Fibroblast of lung (primary cell): ENCODE measurements around the gene FER. TPM values are rescaled to one million over a fixed set of nuclear protein-coding genes. Genes with fewer than 3 reads are reported as not detected.

Experiments used
- DNase-seq, 2 donors: peaks; one replicate each; pipeline versions ENCODE4 v3.0.0 to v3.0.0-alpha.2; 2010; ENCODE audit warnings: low read depth in 2 of 2
- H2AFZ ChIP-seq: 2 replicates; pipeline ENCODE4 v1.5.1; 2012; ENCODE audit warnings: low read length, control low read depth, inconsistent platforms
- H3K27ac ChIP-seq: 2 replicates; pipeline ENCODE4 v1.5.1; 2011; ENCODE audit warnings: low read length, control low read depth; ENCODE audit not compliant: insufficient read depth
- H3K27me3 ChIP-seq: 2 replicates; pipeline ENCODE4 v1.5.1; 2011; ENCODE audit warnings: mild to moderate bottlenecking, low read length; ENCODE audit not compliant: control insufficient read depth, insufficient read depth
- H3K36me3 ChIP-seq: 2 replicates; pipeline ENCODE4 v1.5.1; 2011; ENCODE audit warnings: low read length; ENCODE audit not compliant: control insufficient read depth, insufficient read depth
- H3K4me1 ChIP-seq: 2 replicates; pipeline ENCODE4 v1.5.1; 2011; ENCODE audit warnings: low read length; ENCODE audit not compliant: control insufficient read depth, insufficient read depth; ENCODE audit errors: extremely low read depth
- H3K4me2 ChIP-seq: 2 replicates; pipeline ENCODE4 v1.5.1; 2011; ENCODE audit warnings: low read length, control low read depth; ENCODE audit not compliant: insufficient read depth; ENCODE audit errors: extremely low read depth
- H3K4me3 ChIP-seq, 4 experiments: fragments of 200-600 bp in 1 of 4; sonication (generic) in 1 of 4; replicated peaks in 1 of 4; 2 replicates each; pipeline ENCODE4 v1.5.1; 2011 to 2016; ENCODE audit warnings: low read length in 4 of 4, low read depth in 3 of 4, mild to moderate bottlenecking in 3 of 4, control low read depth in 2 of 4, inconsistent platforms in 1 of 4, mixed read lengths in 1 of 4; ENCODE audit not compliant: insufficient read depth in 1 of 4; ENCODE audit errors: control extremely low read depth in 1 of 4
- H3K79me2 ChIP-seq: 2 replicates; pipeline ENCODE4 v1.5.1; 2012; ENCODE audit warnings: mild to moderate bottlenecking, low read length, inconsistent platforms; ENCODE audit not compliant: control insufficient read depth, insufficient read depth
- H3K9ac ChIP-seq: 2 replicates; pipeline ENCODE4 v1.5.1; 2011; ENCODE audit warnings: mild to moderate bottlenecking, low read length, control low read depth; ENCODE audit not compliant: insufficient read depth
- H3K9me3 ChIP-seq: 2 replicates; pipeline ENCODE4 v1.5.1; 2012; ENCODE audit warnings: low read depth, low read length; ENCODE audit not compliant: control insufficient read depth, insufficient read depth
- H4K20me1 ChIP-seq: 2 replicates; pipeline ENCODE4 v1.5.1; 2011; ENCODE audit warnings: low read length; ENCODE audit not compliant: control insufficient read depth, insufficient read depth; ENCODE audit errors: extremely low read depth
- EZH2 ChIP-seq: IDR thresholded peaks from 2 replicates; pipeline ENCODE4 v1.5.1; 2012; ENCODE audit warnings: low read length, control low read depth, mild to moderate bottlenecking; ENCODE audit errors: missing control alignments
- polyA plus RNA-seq, 2 donors: library from polyadenylated mRNA; depleted of rRNA in 1 of 2; stranded (reverse) in 1 of 2; unstranded in 1 of 2; fragments of >200 nt; gene quantifications; 2 replicates each; pipeline ENCODE4 v1.2.1, GENCODE V29; 2011 to 2012; ENCODE audit warnings: missing spikeins in 1 of 2
- total RNA-seq: library from RNA; depleted of rRNA; stranded (reverse); fragments of >200 nt; gene quantifications from 2 replicates; pipeline ENCODE4 v1.2.1, GENCODE V29; 2014
- TF ChIP-seq, protein P1 (sequence below), 2 donors: IDR thresholded peaks in 1 of 2; conservative IDR thresholded peaks in 1 of 2; 1 replicate in 1 of 2; 2 replicates in 1 of 2; pipeline ENCODE4 v1.5.1; 2011 to 2012; ENCODE audit warnings: low read length in 2 of 2, control low read depth in 1 of 2, inconsistent platforms in 1 of 2, low read depth in 1 of 2, mild to moderate bottlenecking in 1 of 2

Gene FER
- total and polyA plus RNA-seq, 2 donors (not counting 1 experiment from before 2014, with no cell fraction given): 12.2 to 21.3 TPM

GRCh38 chr5:108941746-108942145, 194.0 kb downstream of the FER start:
- H3K9me3 ChIP-seq: no peaks in the 10 kb centered on the region
- no peak overlapping the region for H3K27ac ChIP-seq
- H3K79me2 ChIP-seq: no peaks in the 10 kb centered on the region
- H2AFZ ChIP-seq: no peak overlapping the region
- no peaks in the 10 kb centered on the region for H3K27me3 ChIP-seq
- DNase-seq: no peak
- no peaks in the 10 kb centered on the region for H3K4me1 ChIP-seq
- H3K36me3 ChIP-seq: no peaks in the 10 kb centered on the region
- no peak overlapping the region for H3K4me3 ChIP-seq
- H4K20me1 ChIP-seq: no peaks in the 10 kb centered on the region
- TF ChIP-seq, protein P1, sequence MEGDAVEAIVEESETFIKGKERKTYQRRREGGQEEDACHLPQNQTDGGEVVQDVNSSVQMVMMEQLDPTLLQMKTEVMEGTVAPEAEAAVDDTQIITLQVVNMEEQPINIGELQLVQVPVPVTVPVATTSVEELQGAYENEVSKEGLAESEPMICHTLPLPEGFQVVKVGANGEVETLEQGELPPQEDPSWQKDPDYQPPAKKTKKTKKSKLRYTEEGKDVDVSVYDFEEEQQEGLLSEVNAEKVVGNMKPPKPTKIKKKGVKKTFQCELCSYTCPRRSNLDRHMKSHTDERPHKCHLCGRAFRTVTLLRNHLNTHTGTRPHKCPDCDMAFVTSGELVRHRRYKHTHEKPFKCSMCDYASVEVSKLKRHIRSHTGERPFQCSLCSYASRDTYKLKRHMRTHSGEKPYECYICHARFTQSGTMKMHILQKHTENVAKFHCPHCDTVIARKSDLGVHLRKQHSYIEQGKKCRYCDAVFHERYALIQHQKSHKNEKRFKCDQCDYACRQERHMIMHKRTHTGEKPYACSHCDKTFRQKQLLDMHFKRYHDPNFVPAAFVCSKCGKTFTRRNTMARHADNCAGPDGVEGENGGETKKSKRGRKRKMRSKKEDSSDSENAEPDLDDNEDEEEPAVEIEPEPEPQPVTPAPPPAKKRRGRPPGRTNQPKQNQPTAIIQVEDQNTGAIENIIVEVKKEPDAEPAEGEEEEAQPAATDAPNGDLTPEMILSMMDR (conservative IDR thresholded peaks at IDR 0.05 in 1 of 2, IDR thresholded peaks at IDR 0.05 in 1 of 2; ENCODE audit: low read depth in 1 of 2, low read length in 2 of 2): no peak
- H3K4me2 ChIP-seq: no peak overlapping the region
- H3K9ac ChIP-seq: no peak overlapping the region

DNA sequence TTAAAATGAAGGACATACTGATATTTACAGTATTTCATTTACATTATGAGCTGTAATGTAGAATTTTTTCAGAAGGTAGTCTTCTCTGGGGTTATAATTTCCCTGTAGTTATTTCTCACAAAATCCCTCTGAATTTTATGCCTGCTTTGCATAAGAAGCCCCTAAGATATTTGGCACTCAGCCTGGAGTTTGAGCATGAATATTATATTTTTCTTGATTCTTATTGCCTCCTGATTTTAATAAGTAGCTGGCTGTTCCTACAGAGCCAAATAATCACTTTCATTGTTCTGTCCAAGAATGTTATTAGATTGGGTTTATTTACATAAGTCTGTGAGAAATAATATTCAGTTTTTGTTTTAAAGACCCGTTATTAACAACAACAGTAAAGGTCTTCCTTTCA, 195.0 kb downstream of the FER start:
- H3K79me2 ChIP-seq: no peaks in the 10 kb centered on the region
- no peaks in the 10 kb centered on the region for H3K4me1 ChIP-seq
- H2AFZ ChIP-seq: no peak overlapping the region
- no peaks in the 10 kb centered on the region for H3K36me3 ChIP-seq
- no peak for DNase-seq
- no peaks in the 10 kb centered on the region for H3K9me3 ChIP-seq
- no peaks in the 10 kb centered on the region for H4K20me1 ChIP-seq
- TF ChIP-seq EZH2: no peak
- TF ChIP-seq, protein P1 (conservative IDR thresholded peaks at IDR 0.05 in 1 of 2, IDR thresholded peaks at IDR 0.05 in 1 of 2; ENCODE audit: low read depth in 1 of 2, low read length in 2 of 2): no peak
- H3K4me3 ChIP-seq: no peak overlapping the region
- no peak overlapping the region for H3K27ac ChIP-seq
- no peak overlapping the region for H3K9ac ChIP-seq
- no peaks in the 10 kb centered on the region for H3K27me3 ChIP-seq
- H3K4me2 ChIP-seq: no peak overlapping the region

- H3K9ac ChIP-seq: no peak overlapping the region
- H3K36me3 ChIP-seq: no peaks in the 10 kb centered on the region
- TF ChIP-seq, protein P1 (conservative IDR thresholded peaks at IDR 0.05 in 1 of 2, IDR thresholded peaks at IDR 0.05 in 1 of 2; ENCODE audit: low read depth in 1 of 2, low read length in 2 of 2): no peak
- no peak for TF ChIP-seq EZH2
- H3K4me3 ChIP-seq: no peak overlapping the region
- H3K27me3 ChIP-seq: no peaks in the 10 kb centered on the region
- no peaks in the 10 kb centered on the region for H3K4me1 ChIP-seq
- no peaks in the 10 kb centered on the region for H4K20me1 ChIP-seq
- no peak overlapping the region for H3K4me2 ChIP-seq
- H3K27ac ChIP-seq: no peak overlapping the region
- no peaks in the 10 kb centered on the region for H3K79me2 ChIP-seq
- H2AFZ ChIP-seq: no peak overlapping the region
- no peak for DNase-seq
- no peaks in the 10 kb centered on the region for H3K9me3 ChIP-seq
These were observed 197.4 kb downstream of the FER start for GRCh38 chr5:108945094-108945493.
